ENCODE results near the gene PLA2G2C.
"Not testable (repeated sequence)": the region's sequence is repeated elsewhere in the genome, so short reads cannot be mapped to it uniquely, and the experiment has no call there.

Gene PLA2G2C

GRCh38 chr1:20134995-20135394 is 51.3 kb downstream of the PLA2G2C start:
- no peaks in the 10 kb centered on the region; the same call in 1 of the 2 replicates for H4K20me1 ChIP-seq (ENCODE audit: insufficient read depth, low read length)
- H3K27me3 ChIP-seq (ENCODE audit: insufficient read depth, low read length, poor library complexity) = peaks cover 6% of the 10 kb centered on the region
- DNase-seq = no peak
- no peak for ATAC-seq (ENCODE audit: insufficient read depth, low read depth)
- no peak overlapping the region for H3K9ac ChIP-seq (ENCODE audit: low read depth, low read length)
- no peak overlapping the region for H2AFZ ChIP-seq (ENCODE audit: low read depth, low read length)
- no peaks in the 10 kb centered on the region for H3K36me3 ChIP-seq (ENCODE audit: insufficient read depth, low read length)
- H3K4me1 ChIP-seq (ENCODE audit: insufficient read depth, low read length) = no peaks in the 10 kb centered on the region
- no peak overlapping the region for H3K4me2 ChIP-seq (ENCODE audit: insufficient read depth, low read length)
- no peak overlapping the region for H3K4me3 ChIP-seq (ENCODE audit: low read depth in 1 of 2, low read length in 2 of 2)
- TF ChIP-seq EZH2 (IDR thresholded peaks at IDR 0.05; ENCODE audit: borderline replicate concordance, low read depth, low read length, severe bottlenecking) (no peak), CTCF (IDR thresholded peaks at IDR 0.05; ENCODE audit: borderline replicate concordance, extremely low read depth, low read length, poor library complexity, severe bottlenecking) (no peak)
- H3K9me3 ChIP-seq (ENCODE audit: insufficient read depth, low read length, severe bottlenecking) = no peaks in the 10 kb centered on the region
- H3K79me2 ChIP-seq (ENCODE audit: insufficient read depth, low read length) = no peaks in the 10 kb centered on the region
- no peak overlapping the region for H3K27ac ChIP-seq (ENCODE audit: low read length)

GRCh38 chr1:20130518-20130917 is 55.8 kb downstream of the PLA2G2C start:
- not testable (repeated sequence) for H3K9me3 ChIP-seq (ENCODE audit: insufficient read depth, low read length, severe bottlenecking); H3K36me3 ChIP-seq (ENCODE audit: insufficient read depth, low read length); H3K9ac ChIP-seq (ENCODE audit: low read depth, low read length); H3K27me3 ChIP-seq (ENCODE audit: insufficient read depth, low read length, poor library complexity); DNase-seq; H3K4me2 ChIP-seq (ENCODE audit: insufficient read depth, low read length); H3K4me3 ChIP-seq (ENCODE audit: low read depth in 1 of 2, low read length in 2 of 2); H3K27ac ChIP-seq (ENCODE audit: low read length); H3K79me2 ChIP-seq (ENCODE audit: insufficient read depth, low read length); H2AFZ ChIP-seq (ENCODE audit: low read depth, low read length); H3K4me1 ChIP-seq (ENCODE audit: insufficient read depth, low read length); ATAC-seq (ENCODE audit: insufficient read depth, low read depth); H4K20me1 ChIP-seq (ENCODE audit: insufficient read depth, low read length)

GRCh38 chr1:20126806-20127440 is 59.4 kb downstream of the PLA2G2C start:
- Histone ChIP-seq H3K4me1 (ENCODE audit: insufficient read depth, low read length) (no peaks in the 10 kb centered on the region), H3K79me2 (ENCODE audit: insufficient read depth, low read length) (no peaks in the 10 kb centered on the region), H4K20me1 (ENCODE audit: insufficient read depth, low read length) (0 out of 2 replicates have a peak, but pooled peaks cover 3% of the 10 kb centered on the region), H3K36me3 (ENCODE audit: insufficient read depth, low read length) (no peaks in the 10 kb centered on the region), H3K27ac (ENCODE audit: low read length) (no peak overlapping the region), H3K27me3 (ENCODE audit: insufficient read depth, low read length, poor library complexity) (no peaks in the 10 kb centered on the region), H3K9me3 (ENCODE audit: insufficient read depth, low read length, severe bottlenecking) (no peaks in the 10 kb centered on the region), H3K4me2 (ENCODE audit: insufficient read depth, low read length) (no peak overlapping the region), H3K9ac (ENCODE audit: low read depth, low read length) (no peak overlapping the region), H2AFZ (ENCODE audit: low read depth, low read length) (no peak overlapping the region), H3K4me3 (ENCODE audit: low read depth in 1 of 2, low read length in 2 of 2) (no peak overlapping the region)
- no peak for DNase-seq
- no peak for TF ChIP-seq EZH2 (IDR thresholded peaks at IDR 0.05; ENCODE audit: borderline replicate concordance, low read depth, low read length, severe bottlenecking)
- no peak for TF ChIP-seq CTCF (IDR thresholded peaks at IDR 0.05; ENCODE audit: borderline replicate concordance, extremely low read depth, low read length, poor library complexity, severe bottlenecking)
- ATAC-seq (ENCODE audit: insufficient read depth, low read depth) = no peak

GRCh38 chr1:20126041-20126805 is 60.1 kb downstream of the PLA2G2C start:
- H2AFZ ChIP-seq (ENCODE audit: low read depth, low read length) = no peak overlapping the region
- H3K9ac ChIP-seq (ENCODE audit: low read depth, low read length) = no peak overlapping the region
- 0 out of 2 replicates have a peak, but pooled peaks cover 3% of the 10 kb centered on the region for H4K20me1 ChIP-seq (ENCODE audit: insufficient read depth, low read length)
- no peak for TF ChIP-seq CTCF (IDR thresholded peaks at IDR 0.05; ENCODE audit: borderline replicate concordance, extremely low read depth, low read length, poor library complexity, severe bottlenecking)
- TF ChIP-seq EZH2 (IDR thresholded peaks at IDR 0.05; ENCODE audit: borderline replicate concordance, low read depth, low read length, severe bottlenecking) = no peak
- H3K27ac ChIP-seq (ENCODE audit: low read length) = no peak overlapping the region
- ATAC-seq (ENCODE audit: insufficient read depth, low read depth) = no peak
- no peak overlapping the region for H3K4me2 ChIP-seq (ENCODE audit: insufficient read depth, low read length)
- no peak for DNase-seq
- no peaks in the 10 kb centered on the region for H3K27me3 ChIP-seq (ENCODE audit: insufficient read depth, low read length, poor library complexity)
- no peaks in the 10 kb centered on the region for H3K79me2 ChIP-seq (ENCODE audit: insufficient read depth, low read length)
- no peak overlapping the region for H3K4me3 ChIP-seq (ENCODE audit: low read depth in 1 of 2, low read length in 2 of 2)
- no peaks in the 10 kb centered on the region for H3K36me3 ChIP-seq (ENCODE audit: insufficient read depth, low read length)
- no peaks in the 10 kb centered on the region for H3K9me3 ChIP-seq (ENCODE audit: insufficient read depth, low read length, severe bottlenecking)
- no peaks in the 10 kb centered on the region for H3K4me1 ChIP-seq (ENCODE audit: insufficient read depth, low read length)
